ENCODE data around the gene AHDC1. TPM values are rescaled to one million over a fixed set of nuclear protein-coding genes. Genes with fewer than 3 reads are reported as not detected.

Gene AHDC1
- total and polyA plus RNA-seq, 2 experiments from 2014 or later = 13.3 to 14.4 TPM

DNA sequence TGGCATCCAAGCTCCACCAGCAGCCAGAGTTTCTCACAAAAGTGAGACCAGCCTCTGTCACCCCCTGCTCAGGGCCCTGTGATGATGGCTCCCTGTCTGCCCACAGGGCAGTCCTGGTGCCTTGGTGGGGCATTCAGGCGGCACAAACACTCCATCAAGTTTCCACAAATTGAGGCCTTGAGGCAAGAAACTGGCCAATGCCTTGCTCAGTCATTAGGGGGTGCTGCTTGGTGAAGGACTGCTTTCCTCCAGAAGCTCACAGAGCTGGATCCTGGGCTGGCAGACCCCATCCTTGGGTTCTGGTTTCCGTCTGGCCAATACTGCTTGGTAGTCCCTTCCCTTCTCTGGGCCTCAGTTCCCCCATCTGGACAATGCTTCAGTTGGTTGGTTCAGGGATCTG, 12.5 kb upstream of the AHDC1 start:
- Histone ChIP-seq H3K27ac (no peak overlapping the region), H2AFZ (no peak overlapping the region), H4K20me1 (ENCODE audit: insufficient read depth, poor library complexity, severe bottlenecking) (no peaks in the 10 kb centered on the region), H3K9me3 (ENCODE audit: low read depth) (no peaks in the 10 kb centered on the region), H3K4me1 (ENCODE audit: insufficient read depth) (peaks cover 6% of the 10 kb centered on the region), H3K27me3 (no peaks in the 10 kb centered on the region), H3K36me3 (replicated peaks; ENCODE audit: insufficient read depth, low read depth) (no peaks in the 10 kb centered on the region), H3K4me3 (no peak overlapping the region), H3K79me2 (no peaks in the 10 kb centered on the region), H3K9me2 (replicated peaks; ENCODE audit: insufficient read depth) (no peaks in the 10 kb centered on the region), H3K4me2 (no peak overlapping the region)
- no peak for DNase-seq (ENCODE audit: low spot score)
- TF ChIP-seq EZH2phosphoT487 (IDR thresholded peaks at IDR 0.05; ENCODE audit: low read depth, severe bottlenecking, unreplicated experiment) (no peak), EZH2 (IDR thresholded peaks at IDR 0.05; ENCODE audit: borderline replicate concordance) (no peak)
- TF ChIP-seq, protein P1, sequence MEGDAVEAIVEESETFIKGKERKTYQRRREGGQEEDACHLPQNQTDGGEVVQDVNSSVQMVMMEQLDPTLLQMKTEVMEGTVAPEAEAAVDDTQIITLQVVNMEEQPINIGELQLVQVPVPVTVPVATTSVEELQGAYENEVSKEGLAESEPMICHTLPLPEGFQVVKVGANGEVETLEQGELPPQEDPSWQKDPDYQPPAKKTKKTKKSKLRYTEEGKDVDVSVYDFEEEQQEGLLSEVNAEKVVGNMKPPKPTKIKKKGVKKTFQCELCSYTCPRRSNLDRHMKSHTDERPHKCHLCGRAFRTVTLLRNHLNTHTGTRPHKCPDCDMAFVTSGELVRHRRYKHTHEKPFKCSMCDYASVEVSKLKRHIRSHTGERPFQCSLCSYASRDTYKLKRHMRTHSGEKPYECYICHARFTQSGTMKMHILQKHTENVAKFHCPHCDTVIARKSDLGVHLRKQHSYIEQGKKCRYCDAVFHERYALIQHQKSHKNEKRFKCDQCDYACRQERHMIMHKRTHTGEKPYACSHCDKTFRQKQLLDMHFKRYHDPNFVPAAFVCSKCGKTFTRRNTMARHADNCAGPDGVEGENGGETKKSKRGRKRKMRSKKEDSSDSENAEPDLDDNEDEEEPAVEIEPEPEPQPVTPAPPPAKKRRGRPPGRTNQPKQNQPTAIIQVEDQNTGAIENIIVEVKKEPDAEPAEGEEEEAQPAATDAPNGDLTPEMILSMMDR (IDR thresholded peaks at IDR 0.05; ENCODE audit: poor library complexity) = no peak
- 89% methylated on average over 2 of the region's 2 CpGs for WGBS (ENCODE audit: low lambda C conversion rate, missing lambda C conversion rate)

DNA sequence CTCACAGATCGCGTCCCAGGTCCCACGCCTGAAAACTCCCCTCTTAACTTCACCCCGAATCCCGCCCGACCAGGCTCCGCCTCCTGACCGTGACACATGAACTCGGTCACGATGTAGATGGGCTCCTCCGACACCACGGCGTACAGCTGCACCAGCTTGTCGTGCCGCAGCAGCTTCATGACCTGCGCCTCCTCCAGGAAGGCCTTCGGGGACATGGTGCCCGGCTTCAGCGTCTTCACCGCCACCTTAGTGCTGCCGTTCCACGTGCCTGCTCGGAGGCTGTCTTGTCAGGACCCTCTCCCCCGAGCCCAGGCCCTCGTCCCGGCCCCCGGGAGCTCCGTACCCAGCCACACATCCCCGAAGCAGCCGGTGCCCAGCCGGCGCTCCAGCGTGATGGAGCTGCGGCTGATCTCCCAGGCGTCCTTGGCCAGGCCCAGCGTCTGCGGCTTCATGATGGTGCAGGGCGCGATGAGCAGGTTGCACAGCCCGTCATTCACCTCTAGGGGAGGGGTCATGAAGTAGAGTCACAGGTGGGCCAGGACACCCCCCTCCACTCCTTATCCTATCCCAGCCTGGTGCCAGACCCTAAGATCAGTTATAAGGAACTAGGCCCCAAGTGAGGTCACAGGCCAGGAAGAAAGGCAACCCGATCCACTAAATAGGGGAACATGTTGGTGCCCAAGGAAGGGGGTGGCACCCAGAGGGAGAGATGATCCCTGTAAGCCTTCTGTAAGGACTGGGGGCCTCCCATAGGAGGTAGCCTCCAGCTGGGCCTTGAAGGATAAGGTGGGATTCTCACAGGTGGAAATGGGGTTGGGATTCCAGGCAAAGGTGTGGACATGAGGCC, 11.6 kb upstream of the AHDC1 start:
- no peaks in the 10 kb centered on the region for H3K79me2 ChIP-seq
- peaks cover 6% of the 10 kb centered on the region for H3K4me1 ChIP-seq (ENCODE audit: insufficient read depth)
- H3K4me2 ChIP-seq = peak overlapping the region; percentile 72
- H3K4me3 ChIP-seq = no peak overlapping the region
- TF ChIP-seq EZH2 (IDR thresholded peaks at IDR 0.05; ENCODE audit: borderline replicate concordance) = no peak
- TF ChIP-seq EZH2phosphoT487 (IDR thresholded peaks at IDR 0.05; ENCODE audit: low read depth, severe bottlenecking, unreplicated experiment) = no peak
- TF ChIP-seq, protein P1 (IDR thresholded peaks at IDR 0.05; ENCODE audit: poor library complexity) = no peak
- H2AFZ ChIP-seq = peak overlapping the region; percentile 40
- WGBS (ENCODE audit: low lambda C conversion rate, missing lambda C conversion rate) = 59% methylated on average over 40 of the region's 41 CpGs
- DNase-seq (ENCODE audit: low spot score) = no peak
- H3K27ac ChIP-seq = no peak overlapping the region
- H3K9me2 ChIP-seq (replicated peaks; ENCODE audit: insufficient read depth) = no peaks in the 10 kb centered on the region
- H3K9me3 ChIP-seq (ENCODE audit: low read depth) = no peaks in the 10 kb centered on the region
- no peaks in the 10 kb centered on the region for H3K36me3 ChIP-seq (replicated peaks; ENCODE audit: insufficient read depth, low read depth)
- H3K27me3 ChIP-seq = no peaks in the 10 kb centered on the region
- H4K20me1 ChIP-seq (ENCODE audit: insufficient read depth, poor library complexity, severe bottlenecking) = no peaks in the 10 kb centered on the region

DNA sequence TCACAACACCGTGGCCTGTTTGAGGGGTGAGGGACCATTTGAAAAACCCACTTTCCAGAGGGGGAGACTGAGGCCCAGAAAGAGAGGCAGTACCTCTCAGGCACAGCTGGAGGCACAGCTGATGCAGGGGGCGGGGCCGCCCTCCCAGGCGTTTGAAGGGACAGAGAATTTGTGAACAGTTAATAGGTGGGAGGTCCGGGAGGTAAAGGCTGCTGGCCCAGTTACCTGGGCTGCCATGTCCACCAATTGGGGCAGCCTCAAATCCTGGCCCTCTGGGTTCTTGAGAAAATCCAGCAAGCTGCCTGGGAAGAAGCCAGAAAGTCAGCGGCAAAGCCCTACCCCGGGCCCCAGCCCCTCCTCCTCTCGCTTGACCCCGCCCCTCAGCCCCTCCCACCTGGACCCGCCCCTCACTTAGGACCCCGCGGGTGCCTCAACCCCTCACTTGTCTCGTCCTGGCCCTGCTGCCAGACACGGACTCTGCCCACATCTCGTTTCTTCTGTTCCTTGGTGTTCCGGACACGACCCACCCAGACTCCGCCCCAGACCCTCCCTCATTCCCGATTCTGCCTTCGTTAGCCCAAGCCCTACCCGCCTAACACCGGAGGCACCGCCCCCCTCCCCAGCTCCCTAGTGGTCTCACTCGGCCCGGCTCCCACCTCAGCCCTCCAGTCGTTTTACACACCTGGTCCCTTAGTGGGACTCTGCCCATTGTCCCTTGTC, 10.8 kb upstream of the AHDC1 start:
- no peaks in the 10 kb centered on the region for H4K20me1 ChIP-seq (ENCODE audit: insufficient read depth, poor library complexity, severe bottlenecking)
- peak overlapping the region; percentile 40 for H2AFZ ChIP-seq
- peaks cover 6% of the 10 kb centered on the region for H3K4me1 ChIP-seq (ENCODE audit: insufficient read depth)
- no peaks in the 10 kb centered on the region for H3K36me3 ChIP-seq (replicated peaks; ENCODE audit: insufficient read depth, low read depth)
- DNase-seq (ENCODE audit: low spot score) = no peak
- TF ChIP-seq EZH2phosphoT487 (IDR thresholded peaks at IDR 0.05; ENCODE audit: low read depth, severe bottlenecking, unreplicated experiment) (no peak), EZH2 (IDR thresholded peaks at IDR 0.05; ENCODE audit: borderline replicate concordance) (no peak)
- TF ChIP-seq, protein P1 (IDR thresholded peaks at IDR 0.05; ENCODE audit: poor library complexity) = no peak
- H3K9me3 ChIP-seq (ENCODE audit: low read depth) = no peaks in the 10 kb centered on the region
- H3K4me3 ChIP-seq = no peak overlapping the region
- 33% methylated on average over 9 of the region's 26 CpGs for WGBS (ENCODE audit: low lambda C conversion rate, missing lambda C conversion rate)
- H3K79me2 ChIP-seq = no peaks in the 10 kb centered on the region
- no peak overlapping the region for H3K27ac ChIP-seq
- H3K4me2 ChIP-seq = peak overlapping the region; percentile 72
- H3K9me2 ChIP-seq (replicated peaks; ENCODE audit: insufficient read depth) = no peaks in the 10 kb centered on the region
- H3K27me3 ChIP-seq = no peaks in the 10 kb centered on the region
